Trophoblast cell (in vitro differentiated cells and primary cell): ENCODE data around the gene SET.
A peak's percentile ranks its signal among the peaks of the same experiment; 100 is the strongest.

Source experiments
- DNase-seq, 2 donors: peaks; one replicate each; pipeline ENCODE4 v3.0.0-alpha.2; 2016
- H2AFZ ChIP-seq: 2 replicates; pipeline ENCODE4 v1.6.1; 2013; ENCODE audit warnings: low read length, moderate library complexity, mild to moderate bottlenecking; ENCODE audit not compliant: insufficient read depth, poor library complexity
- H2AK5ac ChIP-seq: 2 replicates; pipeline ENCODE4 v1.6.1; 2013; ENCODE audit warnings: mild to moderate bottlenecking, low read length
- H2BK120ac ChIP-seq: 2 replicates; pipeline ENCODE4 v1.6.1; 2013; ENCODE audit warnings: low read length, mild to moderate bottlenecking, moderate library complexity; ENCODE audit not compliant: insufficient read depth, poor library complexity
- H2BK12ac ChIP-seq: 2 replicates; pipeline ENCODE4 v1.6.1; 2013; ENCODE audit warnings: mild to moderate bottlenecking, low read length, moderate library complexity
- H2BK5ac ChIP-seq: 2 replicates; pipeline ENCODE4 v1.6.1; 2013; ENCODE audit warnings: low read length, low read depth, moderate library complexity, mild to moderate bottlenecking; ENCODE audit not compliant: poor library complexity
- H3K14ac ChIP-seq: 2 replicates; pipeline ENCODE4 v1.6.1; 2013; ENCODE audit warnings: mild to moderate bottlenecking, low read length
- H3K18ac ChIP-seq: 2 replicates; pipeline ENCODE4 v1.6.1; 2013; ENCODE audit warnings: mild to moderate bottlenecking, low read length
- H3K23ac ChIP-seq: 2 replicates; pipeline ENCODE4 v1.6.1; 2013; ENCODE audit warnings: low read length
- H3K27ac ChIP-seq: 2 replicates; pipeline ENCODE4 v1.5.1; 2013; ENCODE audit warnings: low read depth, mild to moderate bottlenecking, inconsistent platforms, low read length, moderate library complexity
- H3K27me3 ChIP-seq: 2 replicates; pipeline ENCODE4 v1.6.1; 2013; ENCODE audit warnings: inconsistent platforms, mild to moderate bottlenecking, low read length, moderate library complexity; ENCODE audit not compliant: insufficient read depth
- H3K36me3 ChIP-seq, 2 experiments: 1 replicate in 1 of 2; 2 replicates in 1 of 2; pipeline ENCODE4 v1.6.1; 2013; ENCODE audit warnings: low read length in 2 of 2, mild to moderate bottlenecking in 2 of 2, moderate library complexity in 1 of 2; ENCODE audit not compliant: insufficient read depth in 2 of 2, control insufficient read depth in 1 of 2
- H3K4ac ChIP-seq: 2 replicates; pipeline ENCODE4 v1.6.1; 2013; ENCODE audit warnings: low read depth, mild to moderate bottlenecking, low read length, moderate library complexity
- H3K4me1 ChIP-seq, 2 experiments: 1 replicate in 1 of 2; 2 replicates in 1 of 2; pipeline ENCODE4 v1.6.1; 2013; ENCODE audit warnings: low read length in 2 of 2, mild to moderate bottlenecking in 2 of 2, moderate library complexity in 1 of 2; ENCODE audit not compliant: insufficient read depth in 2 of 2, control insufficient read depth in 1 of 2
- H3K4me2 ChIP-seq: 2 replicates; pipeline ENCODE4 v1.6.1; 2013; ENCODE audit warnings: inconsistent platforms, mild to moderate bottlenecking, low read length, moderate library complexity
- H3K4me3 ChIP-seq: 2 replicates; pipeline ENCODE4 v1.5.1; 2013; ENCODE audit warnings: mild to moderate bottlenecking, low read depth, low read length, inconsistent platforms
- H3K79me1 ChIP-seq: one replicate; pipeline ENCODE4 v1.6.1; 2013; ENCODE audit warnings: low read length
- H3K79me2 ChIP-seq: 2 replicates; pipeline ENCODE4 v1.6.1; 2013; ENCODE audit warnings: low read length, mild to moderate bottlenecking; ENCODE audit not compliant: control insufficient read depth, insufficient read depth, poor library complexity
- H3K9ac ChIP-seq: 2 replicates; pipeline ENCODE4 v1.6.1; 2013; ENCODE audit warnings: mild to moderate bottlenecking, low read length
- H3K9me3 ChIP-seq: 2 replicates; pipeline ENCODE4 v1.6.1; 2013; ENCODE audit warnings: low read depth, mild to moderate bottlenecking, control low read depth, inconsistent platforms, low read length; ENCODE audit not compliant: insufficient read depth
- H4K12ac ChIP-seq: 2 replicates; pipeline ENCODE4 v1.6.1; 2013; ENCODE audit warnings: low read depth, mild to moderate bottlenecking, low read length, moderate library complexity
- H4K8ac ChIP-seq: 2 replicates; pipeline ENCODE4 v1.6.1; 2013; ENCODE audit warnings: low read depth, mild to moderate bottlenecking, low read length, moderate library complexity
- H4K91ac ChIP-seq: one replicate; pipeline ENCODE4 v1.6.1; 2013; ENCODE audit warnings: low read depth, mild to moderate bottlenecking, low read length, moderate library complexity
- WGBS: extraction: QIAGEN DNeasy Blood & Tissue Kit; methylation state at CpG from one replicate; pipeline ENCODE4 v1.1.7; 2013; ENCODE audit warnings: missing lambda C conversion rate; ENCODE audit not compliant: insufficient read length, insufficient coverage; ENCODE audit errors: extremely low coverage; 5-methylcytosine and 5-hydroxymethylcytosine counted together

SET gene

GRCh38 chr9:128684065-128684324, 5.0 kb upstream of the SET start:
- H3K18ac ChIP-seq = peak overlapping the region; percentile 24
- H2BK5ac ChIP-seq = peak overlapping the region; percentile 49
- peak overlapping the region; percentile 80 for H3K9ac ChIP-seq
- peak overlapping the region; percentile 34 for H3K14ac ChIP-seq
- peak overlapping the region; percentile 63 for H4K91ac ChIP-seq
- H4K12ac ChIP-seq = peak overlapping the region; percentile 79
- peak overlapping the region; percentile 74 for H3K4me3 ChIP-seq
- peak overlapping the region; percentile 2 for H2AFZ ChIP-seq
- H3K27ac ChIP-seq = peak overlapping the region; percentile 83
- no peaks in the 10 kb centered on the region for H3K27me3 ChIP-seq
- H3K9me3 ChIP-seq = no peaks in the 10 kb centered on the region
- H3K36me3 ChIP-seq = peaks cover 0 to 2% of the 10 kb centered on the region in 2 experiments
- no peak overlapping the region for H2BK12ac ChIP-seq
- H3K4me1 ChIP-seq = peaks cover 6 to 12% of the 10 kb centered on the region in 2 experiments
- H2AK5ac ChIP-seq = peak overlapping the region; percentile 36
- no peak overlapping the region for H3K23ac ChIP-seq
- H3K4ac ChIP-seq = peak overlapping the region; percentile 32
- DNase-seq = no peak
- peaks cover 16% of the 10 kb centered on the region for H3K79me1 ChIP-seq
- H3K4me2 ChIP-seq = peak overlapping the region; percentile 91
- peaks cover 12% of the 10 kb centered on the region for H3K79me2 ChIP-seq
- no CpG with 5 or more reads among the region's 3 CpGs for WGBS
- peak overlapping the region; percentile 67 for H2BK120ac ChIP-seq
- H4K8ac ChIP-seq = peak overlapping the region; percentile 72

- peak overlapping the region; percentile 67 for H2BK120ac ChIP-seq
- peaks cover 0 to 2% of the 10 kb centered on the region in 2 experiments for H3K36me3 ChIP-seq
- peak overlapping the region; percentile 43 for H3K18ac ChIP-seq
- H4K8ac ChIP-seq = peak overlapping the region; percentile 72
- peak overlapping the region; percentile 66 for H3K4ac ChIP-seq
- H4K12ac ChIP-seq = peak overlapping the region; percentile 43
- H3K14ac ChIP-seq = peak overlapping the region; percentile 43
- H3K27ac ChIP-seq = peak overlapping the region; percentile 83
- H3K23ac ChIP-seq = no peak overlapping the region
- peak overlapping the region; percentile 49 for H2BK5ac ChIP-seq
- peak overlapping the region; percentile 63 for H4K91ac ChIP-seq
- H3K4me2 ChIP-seq = peak overlapping the region; percentile 91
- WGBS = no CpG with 5 or more reads among the region's 15 CpGs
- peak overlapping the region; percentile 35 for H2BK12ac ChIP-seq
- peak overlapping the region; percentile 36 for H2AK5ac ChIP-seq
- H3K4me3 ChIP-seq = peak overlapping the region; percentile 74
- H3K9ac ChIP-seq = peak overlapping the region; percentile 80
- H3K9me3 ChIP-seq = no peaks in the 10 kb centered on the region
- DNase-seq = peak; percentile 76 to 85
- H3K4me1 ChIP-seq = peaks cover 6 to 12% of the 10 kb centered on the region in 2 experiments
- peaks cover 15% of the 10 kb centered on the region for H3K79me2 ChIP-seq
- peaks cover 20% of the 10 kb centered on the region for H3K79me1 ChIP-seq
- H2AFZ ChIP-seq = peak overlapping the region; percentile 68
- no peaks in the 10 kb centered on the region for H3K27me3 ChIP-seq
These were observed 4.5 kb upstream of the SET start for GRCh38 chr9:128684325-128685199.

DNA sequence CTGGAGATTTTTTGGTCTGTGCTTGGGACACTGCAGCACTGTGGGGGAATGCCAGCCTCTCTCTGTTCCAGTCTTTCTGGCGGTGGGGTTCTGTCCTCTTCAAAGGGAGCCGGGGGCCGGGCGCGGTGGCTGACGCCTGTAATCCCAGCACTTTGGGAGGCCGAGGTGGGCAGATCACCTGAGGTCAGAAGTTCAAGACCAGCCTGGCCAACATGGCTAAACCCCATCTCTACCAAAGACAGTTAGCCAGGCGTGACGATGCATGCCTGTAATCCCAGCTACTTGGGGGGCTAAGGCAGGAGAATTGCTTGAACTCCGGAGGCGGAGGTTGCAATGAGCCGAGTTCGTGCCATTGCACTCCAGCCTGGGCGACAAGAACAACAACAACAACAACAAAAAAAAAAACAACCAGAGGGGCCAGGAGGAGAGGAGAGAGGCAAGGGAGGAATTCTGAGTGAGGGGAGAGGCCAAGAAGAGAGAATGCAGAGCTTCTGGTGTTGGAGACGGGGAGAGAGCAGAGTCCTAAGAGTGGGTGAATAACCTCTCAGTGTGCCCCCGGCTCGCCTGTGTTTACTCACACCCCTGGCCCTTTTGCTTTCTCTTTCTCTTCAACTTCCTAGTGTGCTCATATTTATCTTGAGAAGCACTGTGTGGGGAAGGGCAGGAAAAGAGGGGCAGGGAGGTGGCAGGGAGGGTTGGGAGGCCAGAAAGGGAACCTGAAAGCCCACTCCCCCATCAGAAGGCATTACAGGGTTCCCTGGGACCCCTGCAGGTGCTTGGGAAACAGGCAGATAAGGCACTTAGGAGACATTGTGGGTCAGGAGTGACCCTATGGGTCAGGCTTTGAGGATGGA, 3.2 kb upstream of the SET start:
- Histone ChIP-seq H3K4me3 (no peak overlapping the region), H3K18ac (no peak overlapping the region), H3K36me3 (peaks cover 0 to 2% of the 10 kb centered on the region in 2 experiments), H3K9ac (peak overlapping the region; percentile 5), H3K79me1 (peaks cover 25% of the 10 kb centered on the region), H2AFZ (no peak overlapping the region), H3K4me1 (peaks cover 6 to 12% of the 10 kb centered on the region in 2 experiments), H3K9me3 (no peaks in the 10 kb centered on the region), H4K91ac (peak overlapping the region; percentile 20), H3K14ac (no peak overlapping the region), H3K23ac (no peak overlapping the region), H2BK120ac (no peak overlapping the region), H4K12ac (no peak overlapping the region), H3K4ac (peak overlapping the region; percentile 78), H3K27me3 (no peaks in the 10 kb centered on the region), H3K4me2 (peak overlapping the region; percentile 91), H2BK5ac (no peak overlapping the region), H4K8ac (no peak overlapping the region), H2BK12ac (no peak overlapping the region), H3K27ac (no peak overlapping the region), H3K79me2 (peaks cover 22% of the 10 kb centered on the region), H2AK5ac (no peak overlapping the region)
- WGBS = no CpG with 5 or more reads among the region's 17 CpGs
- DNase-seq = no peak

- H3K23ac ChIP-seq = no peak overlapping the region
- DNase-seq = no peak
- no peak overlapping the region for H2AK5ac ChIP-seq
- H3K4ac ChIP-seq = no peak overlapping the region
- H3K27me3 ChIP-seq = no peaks in the 10 kb centered on the region
- H4K8ac ChIP-seq = no peak overlapping the region
- H3K36me3 ChIP-seq = peaks cover 5 to 10% of the 10 kb centered on the region in 2 experiments
- H2BK12ac ChIP-seq = no peak overlapping the region
- no peak overlapping the region for H2BK120ac ChIP-seq
- WGBS = no CpG with 5 or more reads among the region's 4 CpGs
- peaks cover 23% of the 10 kb centered on the region for H3K79me2 ChIP-seq
- H3K4me2 ChIP-seq = no peak overlapping the region
- no peak overlapping the region for H3K9ac ChIP-seq
- no peak overlapping the region for H4K12ac ChIP-seq
- H2AFZ ChIP-seq = no peak overlapping the region
- H2BK5ac ChIP-seq = no peak overlapping the region
- H3K79me1 ChIP-seq = peaks cover 25% of the 10 kb centered on the region
- no peak overlapping the region for H3K18ac ChIP-seq
- no peak overlapping the region for H3K14ac ChIP-seq
- no peak overlapping the region for H4K91ac ChIP-seq
- peaks cover 6 to 12% of the 10 kb centered on the region in 2 experiments for H3K4me1 ChIP-seq
- H3K9me3 ChIP-seq = no peaks in the 10 kb centered on the region
- H3K27ac ChIP-seq = no peak overlapping the region
- H3K4me3 ChIP-seq = no peak overlapping the region
These were observed 1.6 kb upstream of the SET start for GRCh38 chr9:128687453-128687852.
